Loucy (cell line): Measurements from ENCODE around the gene FAM13A.

Experiments used
- H2AFZ ChIP-seq: fragments of 200-600 bp; sonication (generic); 2 replicates; pipeline ENCODE4 v1.6.0; 2016; ENCODE audit warnings: antibody characterized with exemption, mild to moderate bottlenecking, low read length, moderate library complexity
- H3F3A ChIP-seq: fragments of 200-600 bp; 2 replicates; pipeline ENCODE4 v1.6.0; 2016; ENCODE audit warnings: antibody characterized with exemption, low read depth, mild to moderate bottlenecking
- H3K27me3 ChIP-seq: fragments of 200-600 bp; sonication (generic); 2 replicates; pipeline ENCODE4 v1.6.1; 2014; ENCODE audit warnings: low read length, mild to moderate bottlenecking; ENCODE audit not compliant: insufficient read depth, poor library complexity, severe bottlenecking
- H3K36me3 ChIP-seq: fragments of 200-600 bp; sonication (generic); 2 replicates; pipeline ENCODE4 v1.6.1; 2016; ENCODE audit warnings: low read length; ENCODE audit not compliant: insufficient read depth
- H3K4me1 ChIP-seq: fragments of 200-600 bp; sonication (generic); 2 replicates; pipeline ENCODE4 v1.5.1; 2014; ENCODE audit warnings: low read length, mild to moderate bottlenecking; ENCODE audit not compliant: insufficient read depth, poor library complexity, severe bottlenecking
- H3K4me2 ChIP-seq: fragments of 200-600 bp; sonication (generic); 2 replicates; pipeline ENCODE4 v1.6.0; 2014; ENCODE audit warnings: antibody characterized with exemption, low read length, low read depth, mild to moderate bottlenecking; ENCODE audit not compliant: poor library complexity, severe bottlenecking
- H3K4me3 ChIP-seq: fragments of 200-600 bp; sonication (generic); 2 replicates; pipeline ENCODE4 v1.5.1; 2014; ENCODE audit warnings: low read length, mild to moderate bottlenecking, mixed read lengths; ENCODE audit not compliant: poor library complexity, severe bottlenecking
- H3K79me2 ChIP-seq: fragments of 200-600 bp; sonication (generic); 2 replicates; pipeline ENCODE4 v1.6.1; 2014; ENCODE audit warnings: low read length; ENCODE audit not compliant: insufficient read depth
- H3K9ac ChIP-seq: fragments of 200-600 bp; sonication (generic); 2 replicates; pipeline ENCODE4 v1.6.0; 2014; ENCODE audit warnings: mild to moderate bottlenecking, low read depth, low read length, moderate library complexity; ENCODE audit not compliant: poor library complexity, severe bottlenecking
- H3K9me2 ChIP-seq: fragments of 200-600 bp; sonication (generic); replicated peaks from 2 replicates; pipeline ENCODE4 v1.6.1; 2016; ENCODE audit warnings: low read depth, low read length, mixed read lengths
- H3K9me3 ChIP-seq: fragments of 200-600 bp; sonication (generic); 2 replicates; pipeline ENCODE4 v1.6.1; 2014; ENCODE audit warnings: mild to moderate bottlenecking, antibody characterized with exemption, low read length, low read depth; ENCODE audit not compliant: insufficient read depth
- H4K20me1 ChIP-seq: fragments of 200-600 bp; sonication (generic); 2 replicates; pipeline ENCODE4 v1.6.0; 2014; ENCODE audit warnings: antibody characterized with exemption, low read length, mild to moderate bottlenecking; ENCODE audit not compliant: insufficient read depth, poor library complexity, severe bottlenecking
- EZH2phosphoT487 ChIP-seq: fragments of 200-600 bp; IDR thresholded peaks from 2 replicates; pipeline ENCODE4 v1.6.1; 2018; ENCODE audit warnings: antibody characterized with exemption, mild to moderate bottlenecking, moderate library complexity, borderline replicate concordance
- TF ChIP-seq, protein P1 (sequence below): fragments of 200-600 bp; sonication (generic); conservative IDR thresholded peaks from 2 replicates; pipeline ENCODE4 v1.5.1; 2014; ENCODE audit warnings: mild to moderate bottlenecking, antibody characterized with exemption, low read length

The FAM13A gene

GRCh38 chr4:88969746-88970145, 87.2 kb downstream of the FAM13A start:
- Histone ChIP-seq H3K4me2 (no peak overlapping the region), H3F3A (no peaks in the 10 kb centered on the region), H3K27me3 (no peaks in the 10 kb centered on the region), H3K9ac (no peak overlapping the region), H3K36me3 (no peaks in the 10 kb centered on the region), H3K9me3 (no peaks in the 10 kb centered on the region), H3K9me2 (no peaks in the 10 kb centered on the region), H3K4me1 (no peaks in the 10 kb centered on the region), H3K79me2 (no peaks in the 10 kb centered on the region), H3K4me3 (no peak overlapping the region), H4K20me1 (no peaks in the 10 kb centered on the region), H2AFZ (no peak overlapping the region)
- no peak for TF ChIP-seq EZH2phosphoT487
- TF ChIP-seq, protein P1, sequence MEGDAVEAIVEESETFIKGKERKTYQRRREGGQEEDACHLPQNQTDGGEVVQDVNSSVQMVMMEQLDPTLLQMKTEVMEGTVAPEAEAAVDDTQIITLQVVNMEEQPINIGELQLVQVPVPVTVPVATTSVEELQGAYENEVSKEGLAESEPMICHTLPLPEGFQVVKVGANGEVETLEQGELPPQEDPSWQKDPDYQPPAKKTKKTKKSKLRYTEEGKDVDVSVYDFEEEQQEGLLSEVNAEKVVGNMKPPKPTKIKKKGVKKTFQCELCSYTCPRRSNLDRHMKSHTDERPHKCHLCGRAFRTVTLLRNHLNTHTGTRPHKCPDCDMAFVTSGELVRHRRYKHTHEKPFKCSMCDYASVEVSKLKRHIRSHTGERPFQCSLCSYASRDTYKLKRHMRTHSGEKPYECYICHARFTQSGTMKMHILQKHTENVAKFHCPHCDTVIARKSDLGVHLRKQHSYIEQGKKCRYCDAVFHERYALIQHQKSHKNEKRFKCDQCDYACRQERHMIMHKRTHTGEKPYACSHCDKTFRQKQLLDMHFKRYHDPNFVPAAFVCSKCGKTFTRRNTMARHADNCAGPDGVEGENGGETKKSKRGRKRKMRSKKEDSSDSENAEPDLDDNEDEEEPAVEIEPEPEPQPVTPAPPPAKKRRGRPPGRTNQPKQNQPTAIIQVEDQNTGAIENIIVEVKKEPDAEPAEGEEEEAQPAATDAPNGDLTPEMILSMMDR: no peak

- H3K4me1 ChIP-seq: no peaks in the 10 kb centered on the region
- no peaks in the 10 kb centered on the region for H3F3A ChIP-seq
- H3K79me2 ChIP-seq: no peaks in the 10 kb centered on the region
- H3K27me3 ChIP-seq: no peaks in the 10 kb centered on the region
- no peak overlapping the region for H2AFZ ChIP-seq
- no peaks in the 10 kb centered on the region for H4K20me1 ChIP-seq
- no peak overlapping the region for H3K4me3 ChIP-seq
- H3K9ac ChIP-seq: no peak overlapping the region
- H3K9me3 ChIP-seq: no peaks in the 10 kb centered on the region
- H3K9me2 ChIP-seq: no peaks in the 10 kb centered on the region
- no peaks in the 10 kb centered on the region for H3K36me3 ChIP-seq
- no peak overlapping the region for H3K4me2 ChIP-seq
- TF ChIP-seq EZH2phosphoT487: no peak
- TF ChIP-seq, protein P1: no peak
These were observed 87.7 kb downstream of the FAM13A start for GRCh38 chr4:88969271-88969670.

DNA sequence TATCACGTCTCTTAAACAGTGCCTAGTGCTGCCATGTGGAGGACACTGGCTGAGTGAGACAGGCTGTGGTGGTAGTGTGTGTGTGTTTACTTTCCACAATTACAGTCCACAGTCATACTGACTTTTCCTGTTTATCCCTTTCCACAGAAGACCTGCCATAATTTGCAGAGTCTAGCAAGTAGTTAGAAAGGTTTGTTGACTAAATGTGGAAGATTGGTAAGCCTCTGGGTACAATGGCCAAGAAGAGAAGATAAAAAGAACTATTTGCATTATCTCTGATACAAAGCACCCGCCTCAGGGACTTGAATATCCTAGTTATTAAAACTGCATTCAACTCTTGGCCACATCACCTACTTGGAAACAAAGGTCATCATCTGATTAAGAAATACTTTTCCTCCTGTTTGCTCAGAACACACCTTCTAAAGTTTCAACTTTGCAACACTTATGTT, 89.1 kb downstream of the FAM13A start:
- no peaks in the 10 kb centered on the region for H4K20me1 ChIP-seq
- no peaks in the 10 kb centered on the region for H3K79me2 ChIP-seq
- TF ChIP-seq EZH2phosphoT487: no peak
- TF ChIP-seq, protein P1: no peak
- H3F3A ChIP-seq: no peaks in the 10 kb centered on the region
- H3K9me2 ChIP-seq: no peaks in the 10 kb centered on the region
- no peak overlapping the region for H3K9ac ChIP-seq
- H3K9me3 ChIP-seq: no peaks in the 10 kb centered on the region
- H3K4me3 ChIP-seq: no peak overlapping the region
- no peaks in the 10 kb centered on the region for H3K4me1 ChIP-seq
- H3K36me3 ChIP-seq: no peaks in the 10 kb centered on the region
- no peak overlapping the region for H3K4me2 ChIP-seq
- no peaks in the 10 kb centered on the region for H3K27me3 ChIP-seq
- no peak overlapping the region for H2AFZ ChIP-seq
